DOHH2 (cell line): ENCODE data around the gene ETHE1.
A peak's percentile ranks its signal among the peaks of the same experiment; 100 is the strongest.

Experiments used
- H3F3A ChIP-seq: fragments of 200-600 bp; sonication (generic), shearing (Covaris generic); 2 replicates; pipeline ENCODE4 v1.6.0; 2016; ENCODE audit warnings: antibody characterized with exemption, mild to moderate bottlenecking; ENCODE audit not compliant: control insufficient read depth, insufficient read depth
- H3K27ac ChIP-seq: fragments of 200-600 bp; sonication (generic); 2 replicates; pipeline ENCODE4 v1.5.1; 2014; ENCODE audit warnings: low read depth, mild to moderate bottlenecking, low read length, moderate library complexity
- H3K27me3 ChIP-seq: fragments of 200-600 bp; sonication (generic); 2 replicates; pipeline ENCODE4 v1.6.1; 2014; ENCODE audit warnings: mild to moderate bottlenecking, low read length, mixed read lengths; ENCODE audit not compliant: control insufficient read depth
- H3K36me3 ChIP-seq: fragments of 200-600 bp; sonication (generic); 2 replicates; pipeline ENCODE4 v1.6.1; 2014; ENCODE audit warnings: mild to moderate bottlenecking, low read length, moderate library complexity, mixed read lengths; ENCODE audit not compliant: control insufficient read depth
- H3K4me1 ChIP-seq: fragments of 200-600 bp; sonication (generic); 2 replicates; pipeline ENCODE4 v1.6.1; 2014; ENCODE audit warnings: mild to moderate bottlenecking, low read length, mixed read lengths; ENCODE audit not compliant: control insufficient read depth
- H3K4me2 ChIP-seq: fragments of 200-600 bp; sonication (generic); 2 replicates; pipeline ENCODE4 v1.6.0; 2014; ENCODE audit warnings: mild to moderate bottlenecking, low read length, moderate library complexity
- H3K4me3 ChIP-seq: fragments of 200-600 bp; sonication (generic); 2 replicates; pipeline ENCODE4 v1.5.1; 2014; ENCODE audit warnings: mild to moderate bottlenecking, low read length, mixed read lengths
- H3K79me2 ChIP-seq: fragments of 200-600 bp; sonication (generic); 2 replicates; pipeline ENCODE4 v1.6.1; 2014; ENCODE audit warnings: mild to moderate bottlenecking, low read length, mixed read lengths; ENCODE audit not compliant: control insufficient read depth
- H3K9me2 ChIP-seq: fragments of 200-600 bp; sonication (generic); replicated peaks from 2 replicates; pipeline ENCODE4 v1.6.1; 2014; ENCODE audit warnings: mild to moderate bottlenecking, low read length, mixed read lengths; ENCODE audit not compliant: control insufficient read depth
- H3K9me3 ChIP-seq: fragments of 200-600 bp; sonication (generic); 2 replicates; pipeline ENCODE4 v1.6.1; 2014; ENCODE audit warnings: antibody characterized with exemption, low read length, mixed read lengths; ENCODE audit not compliant: control insufficient read depth, insufficient read depth
- H4K20me1 ChIP-seq: fragments of 200-600 bp; sonication (generic); 2 replicates; pipeline ENCODE4 v1.6.0; 2014; ENCODE audit warnings: low read depth, mild to moderate bottlenecking, antibody characterized with exemption, low read length, moderate library complexity; ENCODE audit not compliant: control insufficient read depth, insufficient read depth
- CTCF ChIP-seq: fragments of 200-600 bp; sonication (generic); IDR thresholded peaks from one replicate; pipeline ENCODE4 v1.5.1; 2014; ENCODE audit warnings: antibody characterized with exemption, mild to moderate bottlenecking, low read depth, low read length; ENCODE audit not compliant: poor library complexity, severe bottlenecking
- EZH2phosphoT487 ChIP-seq: fragments of 200-600 bp; sonication (generic); IDR thresholded peaks from 2 replicates; pipeline ENCODE4 v1.6.1; 2017; ENCODE audit warnings: borderline replicate concordance, mild to moderate bottlenecking, antibody characterized with exemption, low read length, moderate library complexity, mixed read lengths

The ETHE1 gene

DNA sequence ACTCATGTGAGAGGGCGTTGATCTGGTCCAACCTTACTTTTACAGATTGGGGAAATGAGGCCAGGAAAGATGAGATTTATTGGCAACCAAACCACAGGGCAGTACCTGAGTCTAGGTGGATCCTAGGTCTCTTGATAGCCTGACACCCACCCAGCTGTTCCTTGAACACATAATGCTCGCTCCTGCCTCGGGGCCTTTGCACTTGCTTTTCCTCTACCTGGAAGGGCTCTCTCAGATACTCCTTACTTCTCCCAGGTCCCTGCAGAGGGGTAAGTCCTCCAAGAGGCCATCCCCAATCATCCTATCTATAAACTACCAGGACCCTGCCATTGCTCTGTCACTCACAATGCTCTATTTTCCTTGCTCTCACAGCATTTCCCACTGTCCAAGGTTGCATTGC is 13.4 kb upstream of the ETHE1 start:
- Histone ChIP-seq H3K27me3 (no peaks in the 10 kb centered on the region), H3K36me3 (peaks cover 36% of the 10 kb centered on the region), H3K9me2 (no peaks in the 10 kb centered on the region), H3K4me3 (no peak overlapping the region), H4K20me1 (no peaks in the 10 kb centered on the region), H3K4me2 (no peak overlapping the region), H3F3A (peaks cover 4% of the 10 kb centered on the region; the same call in 1 of the 2 replicates), H3K9me3 (no peaks in the 10 kb centered on the region), H3K4me1 (no peaks in the 10 kb centered on the region), H3K27ac (no peak overlapping the region), H3K79me2 (no peaks in the 10 kb centered on the region)
- TF ChIP-seq EZH2phosphoT487: no peak
- no peak for TF ChIP-seq CTCF

GRCh38 chr19:43538922-43539321 is 11.9 kb upstream of the ETHE1 start:
- Histone ChIP-seq H3K27me3 (no peaks in the 10 kb centered on the region), H3K27ac (no peak overlapping the region), H3K36me3 (peaks cover 31% of the 10 kb centered on the region), H3F3A (peaks cover 4% of the 10 kb centered on the region; the same call in 1 of the 2 replicates), H3K4me1 (peaks cover 6% of the 10 kb centered on the region), H3K9me2 (no peaks in the 10 kb centered on the region), H4K20me1 (no peaks in the 10 kb centered on the region), H3K4me3 (no peak overlapping the region), H3K79me2 (no peaks in the 10 kb centered on the region), H3K4me2 (no peak overlapping the region), H3K9me3 (no peaks in the 10 kb centered on the region)
- no peak for TF ChIP-seq EZH2phosphoT487
- TF ChIP-seq CTCF: no peak

GRCh38 chr19:43534816-43535761 is 8.1 kb upstream of the ETHE1 start:
- no peaks in the 10 kb centered on the region for H3K27me3 ChIP-seq
- no peak overlapping the region for H3K4me3 ChIP-seq
- no peak overlapping the region for H3K4me2 ChIP-seq
- H3K9me2 ChIP-seq: no peaks in the 10 kb centered on the region
- no peak overlapping the region for H3K27ac ChIP-seq
- H3K36me3 ChIP-seq: peaks cover 15% of the 10 kb centered on the region
- H3K9me3 ChIP-seq: no peaks in the 10 kb centered on the region
- no peak for TF ChIP-seq EZH2phosphoT487
- peak; percentile 43 for TF ChIP-seq CTCF
- H3F3A ChIP-seq: peaks cover 12% of the 10 kb centered on the region
- H3K4me1 ChIP-seq: peaks cover 23% of the 10 kb centered on the region
- no peaks in the 10 kb centered on the region for H4K20me1 ChIP-seq
- no peaks in the 10 kb centered on the region for H3K79me2 ChIP-seq
